Epithelial cell of esophagus (primary cell): ENCODE measurements around the gene PGD.
"Not testable (repeated sequence)": the region's sequence is repeated elsewhere in the genome, so short reads cannot be mapped to it uniquely, and the experiment has no call there.

Experiments
- DNase-seq: peaks from one replicate; pipeline ENCODE4 v3.0.0; 2010; ENCODE audit warnings: low read depth
- H3K4me3 ChIP-seq: 2 replicates; pipeline ENCODE4 v1.5.1; 2011; ENCODE audit warnings: mild to moderate bottlenecking, low read length, control low read depth
- CTCF ChIP-seq: IDR thresholded peaks from 2 replicates; pipeline ENCODE4 v1.5.1; 2011; ENCODE audit warnings: low read depth, mild to moderate bottlenecking, low read length, control low read depth, inconsistent platforms; ENCODE audit not compliant: insufficient read depth; ENCODE audit errors: missing control alignments

The PGD gene

GRCh38 chr1:10377365-10378029 lies 21.4 kb upstream of the PGD start:
- H3K4me3 ChIP-seq, result not testable (repeated sequence)
- peak; percentile 76 for DNase-seq
- peak; percentile 77 for TF ChIP-seq CTCF

- peak; percentile 92 for DNase-seq
- TF ChIP-seq CTCF, result no peak
These were observed 20.6 kb upstream of the PGD start for GRCh38 chr1:10378081-10378841.

GRCh38 chr1:10379101-10379620 lies 19.7 kb upstream of the PGD start:
- peak; percentile 17 for DNase-seq
- no peak overlapping the region for H3K4me3 ChIP-seq
- no peak for TF ChIP-seq CTCF

More at GRCh38 chr1:10378081-10378841, 20.6 kb upstream of the PGD start:
- no peak overlapping the region for H3K4me3 ChIP-seq

GRCh38 chr1:10379676-10380075 lies 19.2 kb upstream of the PGD start:
- TF ChIP-seq CTCF, result no peak
- DNase-seq, result no peak
- H3K4me3 ChIP-seq, result no peak overlapping the region

GRCh38 chr1:10380594-10381275 lies 18.1 kb upstream of the PGD start:
- no peak overlapping the region for H3K4me3 ChIP-seq
- no peak for TF ChIP-seq CTCF
- DNase-seq, result peak; percentile 81

- no peak for TF ChIP-seq CTCF
These were observed 15.2 kb upstream of the PGD start for GRCh38 chr1:10383630-10384029.

More at GRCh38 chr1:10383630-10384029, 15.2 kb upstream of the PGD start:
- H3K4me3 ChIP-seq, result no peak overlapping the region
- no peak for DNase-seq
